ENCODE results near the gene HOXA6. TPM values are rescaled to one million over a fixed set of nuclear protein-coding genes. Genes with fewer than 3 reads are reported as not detected.

Gene HOXA6
- total and polyA plus RNA-seq, 11 donors: not detected

DNA sequence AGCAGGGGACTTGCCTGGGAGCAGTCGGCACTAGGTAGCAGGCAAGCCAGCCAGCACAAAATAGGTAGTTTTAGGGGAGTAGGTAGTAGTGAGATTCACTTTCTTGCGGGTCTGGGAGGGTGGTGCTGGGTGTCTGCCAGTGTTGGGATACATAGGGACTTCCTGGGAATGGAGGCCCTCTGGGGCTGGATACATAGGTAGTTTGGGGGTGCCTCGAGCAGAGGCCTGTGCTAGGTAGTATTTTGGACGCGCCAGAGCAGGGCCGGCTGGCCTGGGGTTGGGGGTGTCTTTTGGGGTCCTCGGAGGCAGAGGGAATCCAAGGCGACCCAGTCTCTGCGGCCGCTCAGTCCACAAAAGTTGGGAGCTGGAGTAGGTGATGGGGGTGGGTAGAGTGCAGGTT is 6.8 kb upstream of the HOXA6 start:
- Histone ChIP-seq H3K4me1 (peaks cover 3 to 58% (median 21%) of the 10 kb centered on the region in 12 donors), H3K4me3 (peak overlapping the region in 1 of 12 donors; percentile 15), H3K27ac (no peak overlapping the region), H3K36me3 (no peaks in the 10 kb centered on the region), H3K27me3 (peaks cover 88 to 100% (median 99%) of the 10 kb centered on the region in 9 donors), H3K9me3 (no peaks in the 10 kb centered on the region)
- intact Hi-C loops (cut with DNase I): loop anchor here in 5 of 10 donors (10.0 kb wide), 3 partner anchors 1070 to 1290 kb away; no protein-coding TSS in a partner anchor
- ATAC-seq: no peak
- no peak for TF ChIP-seq CTCF (IDR thresholded peaks at IDR 0.05)
- TF ChIP-seq POLR2A (IDR thresholded peaks at IDR 0.05): no peak
- peak in 1 of 5 donors; percentile 48 for DNase-seq
- WGBS, 4 donors: 14 to 22% (median 21%) methylated on average over 10 of the region's 10 CpGs

DNA sequence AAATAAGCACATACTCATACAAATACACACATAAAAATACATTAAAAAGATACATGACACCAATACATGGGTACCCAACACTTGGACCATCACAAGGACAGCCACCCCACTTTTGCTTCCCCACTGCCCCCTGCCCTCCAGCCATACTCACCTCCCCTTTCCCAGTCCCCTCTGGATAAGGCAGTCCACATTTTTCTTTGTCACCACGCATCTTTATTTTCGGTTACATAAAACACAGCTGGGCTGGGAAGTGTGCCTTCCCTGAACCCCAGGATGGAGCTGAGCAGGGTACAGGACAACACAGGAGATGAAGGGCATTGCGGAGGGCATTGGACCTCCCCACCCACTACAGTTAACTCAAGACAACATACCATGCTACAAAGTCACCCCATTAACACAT is 6.0 kb upstream of the HOXA6 start:
- intact Hi-C loops (cut with DNase I): loop anchor here in 5 of 10 donors (10.0 kb wide), 3 partner anchors 1069 to 1289 kb away; no protein-coding TSS in a partner anchor
- ATAC-seq (no peak), DNase-seq (no peak)
- Histone ChIP-seq H3K27me3 (peaks cover 88 to 100% (median 99%) of the 10 kb centered on the region in 9 donors), H3K4me3 (no peak overlapping the region), H3K36me3 (no peaks in the 10 kb centered on the region), H3K27ac (no peak overlapping the region), H3K4me1 (peaks cover 3 to 55% (median 21%) of the 10 kb centered on the region in 12 donors), H3K9me3 (no peaks in the 10 kb centered on the region)
- TF ChIP-seq CTCF (IDR thresholded peaks at IDR 0.05) (no peak), POLR2A (IDR thresholded peaks at IDR 0.05) (no peak)
- WGBS, 4 donors: 22 to 31% (median 27%) methylated on average over 3 of the region's 3 CpGs

DNA sequence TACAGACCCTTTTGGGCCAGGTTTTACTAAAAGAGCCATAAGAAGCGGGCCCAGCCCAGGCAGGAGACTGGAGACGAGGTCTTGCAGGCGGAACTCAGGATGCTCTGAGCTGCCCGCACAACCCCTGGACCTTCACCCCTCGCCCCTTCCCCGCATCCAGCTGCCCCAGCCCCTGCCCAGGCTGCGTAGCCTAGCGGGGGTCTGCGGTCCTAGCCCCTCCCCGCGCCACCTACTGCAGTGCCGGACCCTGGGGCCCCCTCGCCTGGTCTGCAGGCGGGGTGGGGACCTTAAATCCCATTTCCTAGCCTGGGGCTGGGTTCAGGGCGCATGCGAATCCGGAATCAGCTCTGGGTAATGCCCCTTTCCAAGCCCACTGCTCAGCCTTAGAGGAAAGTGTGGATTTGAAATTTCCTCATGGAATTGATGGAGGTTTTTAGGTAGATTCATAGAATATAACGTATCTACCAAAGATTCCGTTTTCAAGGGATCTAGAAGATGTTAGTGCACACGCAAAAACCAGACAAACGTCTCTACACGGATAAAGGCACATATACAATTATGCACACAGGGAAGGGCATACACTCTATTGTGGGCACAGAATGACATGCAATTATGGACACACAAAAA is 5.4 kb upstream of the HOXA6 start:
- peak in 2 of 5 donors; percentile 10 to 48 for DNase-seq
- Histone ChIP-seq H3K27ac (peak overlapping the region in 1 of 12 donors; percentile 92), H3K4me3 (peak overlapping the region in 1 of 12 donors; percentile 9), H3K27me3 (peaks cover 87 to 100% (median 99%) of the 10 kb centered on the region in 9 donors), H3K4me1 (peaks cover 3 to 59% (median 23%) of the 10 kb centered on the region in 12 donors), H3K9me3 (no peaks in the 10 kb centered on the region), H3K36me3 (no peaks in the 10 kb centered on the region)
- 10 to 20% (median 11%) methylated on average over 12 to 22 of the region's 22 CpGs for WGBS, 4 donors
- ATAC-seq: no peak
- intact Hi-C loops (cut with DNase I): loop anchor here in 5 of 10 donors (10.0 kb wide), 3 partner anchors 1068 to 1288 kb away; no protein-coding TSS in a partner anchor
- TF ChIP-seq CTCF (IDR thresholded peaks at IDR 0.05): no peak
- TF ChIP-seq POLR2A (IDR thresholded peaks at IDR 0.05): no peak

Data from heart left ventricle (tissue), 16 donors.